ENCODE data around the gene AXIN1.
A peak's percentile ranks its signal among the peaks of the same experiment; 100 is the strongest.
"Not testable (repeated sequence)": the region's sequence is repeated elsewhere in the genome, so short reads cannot be mapped to it uniquely, and the experiment has no call there.

The AXIN1 gene

DNA sequence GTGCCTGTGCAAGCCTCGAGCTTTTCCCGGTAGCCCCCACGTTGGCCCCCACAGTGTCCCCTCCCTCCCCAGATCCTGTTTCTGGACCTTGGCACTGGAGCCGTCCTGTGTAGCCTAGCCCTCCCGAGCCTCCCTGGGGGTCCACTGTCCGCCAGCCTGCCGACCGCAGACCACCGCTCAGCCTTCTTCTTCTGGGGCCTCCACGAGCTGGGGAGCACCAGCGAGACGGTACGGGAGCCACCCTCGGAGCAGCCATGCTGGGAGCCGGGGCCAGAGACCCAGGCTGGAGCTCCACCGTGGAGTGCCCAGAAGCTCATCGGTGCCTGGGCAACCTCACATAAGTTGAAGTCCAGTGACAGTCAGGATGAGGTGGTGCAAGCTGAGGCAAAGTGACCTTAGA is 88.6 kb downstream of the AXIN1 start:
- no peak overlapping the region for H3K27ac Mint-ChIP-seq
- H3K4me1 Mint-ChIP-seq (ENCODE audit: low read depth): no peaks in the 10 kb centered on the region
- no peak overlapping the region for H3K4me3 Mint-ChIP-seq
- no peaks in the 10 kb centered on the region for H3K9me3 Mint-ChIP-seq
- peaks cover 2% of the 10 kb centered on the region for H3K36me3 Mint-ChIP-seq (ENCODE audit: low read depth)
- no peaks in the 10 kb centered on the region for H3K27me3 Mint-ChIP-seq (ENCODE audit: low read depth)

- H3K27me3 Mint-ChIP-seq (ENCODE audit: low read depth): no peaks in the 10 kb centered on the region
- H3K36me3 Mint-ChIP-seq (ENCODE audit: low read depth): peaks cover 2% of the 10 kb centered on the region
- no peaks in the 10 kb centered on the region for H3K4me1 Mint-ChIP-seq (ENCODE audit: low read depth)
- no peak overlapping the region for H3K4me3 Mint-ChIP-seq
- H3K27ac Mint-ChIP-seq: no peak overlapping the region
- no peaks in the 10 kb centered on the region for H3K9me3 Mint-ChIP-seq
Observed at GRCh38 chr16:263182-263774, 89.2 kb downstream of the AXIN1 start.

DNA sequence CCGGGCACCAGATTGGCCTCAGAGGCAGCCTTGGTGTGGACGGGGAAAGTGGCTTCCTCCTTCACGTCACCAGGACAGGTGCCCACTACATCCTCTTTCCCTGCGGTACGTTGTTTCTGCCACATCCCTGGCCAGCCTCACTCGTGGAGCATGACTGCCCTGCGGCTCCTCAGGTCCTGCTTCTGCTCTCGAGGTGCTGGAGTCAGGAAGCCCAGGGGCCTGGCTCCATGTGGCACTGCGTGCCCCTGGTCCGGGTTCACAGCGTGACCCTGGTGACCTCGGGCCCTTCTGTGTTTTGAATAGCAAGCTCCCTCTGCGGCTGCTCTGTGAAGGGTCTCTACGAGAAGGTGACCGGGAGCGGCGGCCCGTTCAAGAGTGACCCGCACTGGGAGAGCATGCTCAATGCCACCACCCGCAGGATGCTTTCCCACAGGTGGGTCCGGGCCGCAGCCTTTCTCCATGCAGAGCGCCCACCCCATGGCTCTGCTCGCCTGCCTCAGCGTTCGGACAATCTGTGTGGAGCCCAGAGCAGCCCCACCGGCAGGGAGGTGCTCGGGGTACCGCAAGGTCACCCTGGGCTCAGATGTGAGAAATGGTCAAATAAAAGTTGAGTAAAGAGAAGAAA is 90.3 kb downstream of the AXIN1 start:
- no peaks in the 10 kb centered on the region for H3K9me3 Mint-ChIP-seq
- peaks cover 2% of the 10 kb centered on the region for H3K36me3 Mint-ChIP-seq (ENCODE audit: low read depth)
- H3K4me3 Mint-ChIP-seq: no peak overlapping the region
- H3K4me1 Mint-ChIP-seq (ENCODE audit: low read depth): no peaks in the 10 kb centered on the region
- H3K27ac Mint-ChIP-seq: peak overlapping the region; percentile 36
- H3K27me3 Mint-ChIP-seq (ENCODE audit: low read depth): no peaks in the 10 kb centered on the region

GRCh38 chr16:261031-261691 is 91.4 kb downstream of the AXIN1 start:
- H3K36me3 Mint-ChIP-seq (ENCODE audit: low read depth): peaks cover 3% of the 10 kb centered on the region
- H3K4me3 Mint-ChIP-seq: no peak overlapping the region
- no peaks in the 10 kb centered on the region for H3K27me3 Mint-ChIP-seq (ENCODE audit: low read depth)
- H3K9me3 Mint-ChIP-seq: no peaks in the 10 kb centered on the region
- H3K4me1 Mint-ChIP-seq (ENCODE audit: low read depth): peaks cover 1% of the 10 kb centered on the region
- H3K27ac Mint-ChIP-seq: no peak overlapping the region

DNA sequence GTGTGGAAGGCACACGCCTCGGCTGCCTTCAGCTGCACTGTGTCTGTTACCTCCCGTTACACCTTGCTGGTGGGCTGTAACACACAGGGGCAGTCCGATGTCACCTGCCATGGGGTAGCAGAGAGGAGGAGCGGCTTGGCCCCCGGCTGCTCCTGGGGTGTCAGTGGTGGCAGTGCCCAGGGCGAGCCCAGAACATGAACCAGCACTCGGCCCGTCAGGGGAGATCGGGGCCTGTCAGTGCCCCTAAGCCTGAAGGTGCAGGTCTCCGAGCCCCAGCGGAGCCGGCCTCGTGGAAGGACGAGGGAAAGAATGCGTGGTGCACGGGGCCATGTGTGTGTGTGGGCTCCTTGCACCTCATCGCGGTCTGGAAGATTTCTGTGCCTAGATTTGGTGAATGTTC is 92.2 kb downstream of the AXIN1 start:
- no peak overlapping the region for H3K27ac Mint-ChIP-seq
- no peak overlapping the region for H3K4me3 Mint-ChIP-seq
- peaks cover 8% of the 10 kb centered on the region for H3K36me3 Mint-ChIP-seq (ENCODE audit: low read depth)
- peaks cover 6% of the 10 kb centered on the region for H3K4me1 Mint-ChIP-seq (ENCODE audit: low read depth)
- no peaks in the 10 kb centered on the region for H3K27me3 Mint-ChIP-seq (ENCODE audit: low read depth)
- H3K9me3 Mint-ChIP-seq: no peaks in the 10 kb centered on the region

DNA sequence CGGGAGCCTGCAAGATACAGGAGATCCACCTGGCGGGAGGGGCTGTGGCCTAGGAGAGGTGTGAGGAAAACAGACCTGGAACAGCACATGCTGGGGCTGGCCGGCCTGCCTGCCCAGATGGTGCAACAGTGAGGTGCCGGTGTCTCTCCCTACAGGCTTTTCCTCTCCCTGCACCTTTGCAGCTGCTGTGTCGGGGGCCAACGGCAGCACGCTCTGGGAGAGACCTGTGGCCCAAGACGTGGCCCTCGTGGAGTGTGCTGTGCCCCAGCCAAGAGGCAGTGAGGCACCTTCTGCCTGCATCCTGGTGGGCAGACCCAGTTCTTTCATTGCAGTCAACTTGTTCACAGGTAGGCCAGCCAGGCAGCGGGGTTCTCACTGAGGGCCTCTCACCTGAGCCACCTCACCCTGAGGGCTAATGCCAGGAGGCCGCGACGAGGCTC is 92.7 kb downstream of the AXIN1 start:
- Mint-ChIP-seq H3K4me3 (no peak overlapping the region), H3K36me3 (ENCODE audit: low read depth) (peaks cover 8% of the 10 kb centered on the region), H3K9me3 (no peaks in the 10 kb centered on the region), H3K27ac (no peak overlapping the region), H3K4me1 (ENCODE audit: low read depth) (peaks cover 6% of the 10 kb centered on the region), H3K27me3 (ENCODE audit: low read depth) (no peaks in the 10 kb centered on the region)

GRCh38 chr16:259226-259625 is 93.3 kb downstream of the AXIN1 start:
- Mint-ChIP-seq H3K4me1 (ENCODE audit: low read depth) (peaks cover 6% of the 10 kb centered on the region), H3K4me3 (no peak overlapping the region), H3K27ac (no peak overlapping the region), H3K27me3 (ENCODE audit: low read depth) (no peaks in the 10 kb centered on the region), H3K9me3 (no peaks in the 10 kb centered on the region), H3K36me3 (ENCODE audit: low read depth) (peaks cover 8% of the 10 kb centered on the region)

GRCh38 chr16:258091-258490 is 94.4 kb downstream of the AXIN1 start:
- not testable (repeated sequence) for H3K27me3 Mint-ChIP-seq (ENCODE audit: low read depth); H3K27ac Mint-ChIP-seq; H3K4me3 Mint-ChIP-seq; H3K36me3 Mint-ChIP-seq (ENCODE audit: low read depth); H3K9me3 Mint-ChIP-seq
- H3K4me1 Mint-ChIP-seq (ENCODE audit: low read depth): peaks cover 12% of the 10 kb centered on the region

- no peak overlapping the region for H3K27ac Mint-ChIP-seq
- no peaks in the 10 kb centered on the region for H3K27me3 Mint-ChIP-seq (ENCODE audit: low read depth)
- peaks cover 6% of the 10 kb centered on the region for H3K36me3 Mint-ChIP-seq (ENCODE audit: low read depth)
- no peak overlapping the region for H3K4me3 Mint-ChIP-seq
- H3K4me1 Mint-ChIP-seq (ENCODE audit: low read depth): peaks cover 19% of the 10 kb centered on the region
- no peaks in the 10 kb centered on the region for H3K9me3 Mint-ChIP-seq
Observed at GRCh38 chr16:255183-255582, 97.3 kb downstream of the AXIN1 start.

GRCh38 chr16:254461-254860 is 98.1 kb downstream of the AXIN1 start:
- no peak overlapping the region for H3K27ac Mint-ChIP-seq
- H3K9me3 Mint-ChIP-seq: no peaks in the 10 kb centered on the region
- H3K4me1 Mint-ChIP-seq (ENCODE audit: low read depth): peaks cover 19% of the 10 kb centered on the region
- H3K27me3 Mint-ChIP-seq (ENCODE audit: low read depth): no peaks in the 10 kb centered on the region
- peaks cover 6% of the 10 kb centered on the region for H3K36me3 Mint-ChIP-seq (ENCODE audit: low read depth)
- H3K4me3 Mint-ChIP-seq: no peak overlapping the region

DNA sequence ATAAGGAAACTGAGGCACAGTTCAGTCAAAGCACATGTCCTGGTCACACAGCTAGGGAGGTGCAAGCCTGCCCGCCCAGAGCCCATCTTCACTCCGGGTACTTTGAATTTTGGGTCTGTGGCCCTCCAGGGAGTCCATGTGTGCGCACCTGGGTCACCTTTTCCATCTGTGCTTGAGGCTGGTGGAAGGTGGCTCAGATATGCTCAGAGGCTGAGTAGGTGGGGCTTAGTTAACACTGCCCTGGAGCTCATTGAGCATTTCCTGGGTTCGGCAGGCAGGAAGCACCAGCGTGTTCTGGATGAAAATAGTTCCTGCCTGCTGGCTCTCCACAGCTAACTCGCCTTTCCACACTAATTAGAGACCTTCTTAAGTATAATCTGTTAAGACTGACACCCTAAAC is 98.7 kb downstream of the AXIN1 start:
- peak overlapping the region; percentile 10 for H3K4me3 Mint-ChIP-seq
- H3K27me3 Mint-ChIP-seq (ENCODE audit: low read depth): no peaks in the 10 kb centered on the region
- H3K27ac Mint-ChIP-seq: peak overlapping the region; percentile 55
- H3K9me3 Mint-ChIP-seq: no peaks in the 10 kb centered on the region
- H3K36me3 Mint-ChIP-seq (ENCODE audit: low read depth): peaks cover 6% of the 10 kb centered on the region
- H3K4me1 Mint-ChIP-seq (ENCODE audit: low read depth): peaks cover 19% of the 10 kb centered on the region

- peak overlapping the region; percentile 67 for H3K4me3 Mint-ChIP-seq
- peak overlapping the region; percentile 78 for H3K27ac Mint-ChIP-seq
- H3K27me3 Mint-ChIP-seq (ENCODE audit: low read depth): no peaks in the 10 kb centered on the region
- peaks cover 6% of the 10 kb centered on the region for H3K36me3 Mint-ChIP-seq (ENCODE audit: low read depth)
- no peaks in the 10 kb centered on the region for H3K9me3 Mint-ChIP-seq
- H3K4me1 Mint-ChIP-seq (ENCODE audit: low read depth): peaks cover 19% of the 10 kb centered on the region
Observed at GRCh38 chr16:252366-253337, 99.9 kb downstream of the AXIN1 start.

DNA sequence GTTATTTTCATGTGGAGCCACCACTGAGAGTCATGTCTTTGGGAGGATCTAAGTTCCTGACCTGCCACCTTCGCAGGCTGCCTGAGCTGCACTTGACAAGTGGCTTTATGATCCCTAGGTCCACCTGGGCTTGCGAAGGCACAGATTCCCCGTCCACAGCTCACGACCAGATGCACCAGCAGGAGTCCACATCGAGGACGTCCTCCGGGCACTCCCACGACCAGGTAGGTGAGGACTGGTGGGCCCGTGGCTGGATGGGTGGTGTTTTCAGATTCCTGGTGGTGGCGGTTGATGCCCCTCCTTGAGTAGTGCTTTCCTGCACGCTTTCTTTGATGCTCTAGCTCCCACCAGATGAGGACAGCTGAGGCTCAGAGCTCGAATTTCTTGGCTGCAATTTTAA is 103.1 kb downstream of the AXIN1 start:
- Mint-ChIP-seq H3K27ac (no peak overlapping the region), H3K9me3 (no peaks in the 10 kb centered on the region), H3K4me3 (no peak overlapping the region), H3K36me3 (ENCODE audit: low read depth) (no peaks in the 10 kb centered on the region), H3K27me3 (ENCODE audit: low read depth) (peaks cover 3% of the 10 kb centered on the region), H3K4me1 (ENCODE audit: low read depth) (peaks cover 13% of the 10 kb centered on the region)

DNA sequence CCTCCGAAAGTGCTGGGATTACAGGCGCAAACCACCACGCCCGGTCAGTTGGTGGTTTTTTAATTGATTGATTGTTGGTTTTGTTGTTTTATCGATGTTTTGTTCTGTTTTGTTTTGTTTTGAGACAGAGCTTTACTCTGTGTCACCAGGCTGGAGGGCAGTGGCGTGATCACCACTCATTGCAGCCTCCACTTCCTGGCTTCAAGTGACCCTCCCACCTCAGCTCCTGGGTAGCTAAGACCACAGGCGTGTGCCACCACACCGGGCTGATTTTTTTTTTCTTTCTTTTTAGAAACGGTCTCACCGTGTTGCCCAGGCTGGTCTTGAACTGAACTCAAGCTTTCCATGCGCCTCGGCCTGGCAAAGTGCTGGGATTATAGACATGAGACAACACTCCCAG is 105.5 kb downstream of the AXIN1 start:
- no peaks in the 10 kb centered on the region for H3K36me3 Mint-ChIP-seq (ENCODE audit: low read depth)
- H3K4me1 Mint-ChIP-seq (ENCODE audit: low read depth): no peaks in the 10 kb centered on the region
- H3K4me3 Mint-ChIP-seq: no peak overlapping the region
- no peaks in the 10 kb centered on the region for H3K9me3 Mint-ChIP-seq
- peaks cover 5% of the 10 kb centered on the region for H3K27me3 Mint-ChIP-seq (ENCODE audit: low read depth)
- H3K27ac Mint-ChIP-seq: no peak overlapping the region

Measured in T-helper 1 cell treated with Interleukin-12 subunit alpha and Interleukin-12 subunit beta and Interleukin-4 antibody, amounts not matched to agents 30 μg/mL and 1 μg/mL, for 36 hours (primary cell).